HepG2 (cell line): ENCODE data around the gene ZPR1. TPM values are rescaled to one million over a fixed set of nuclear protein-coding genes. Genes with fewer than 3 reads are reported as not detected.
A peak's percentile ranks its signal among the peaks of the same experiment; 100 is the strongest.

ENCODE experiments used
- CBX5 ChIP-seq: sonication (generic); formaldehyde crosslinking; IDR thresholded peaks from 2 replicates; pipeline ENCODE4 v1.4.0; 2020; ENCODE audit warnings: missing genetic modification reagents, borderline replicate concordance
- E2F2 ChIP-seq: sonication (generic); formaldehyde crosslinking; IDR thresholded peaks from 2 replicates; pipeline ENCODE4 v1.4.0; 2020; ENCODE audit warnings: missing genetic modification reagents, borderline replicate concordance
- HNF1B ChIP-seq: sonication (generic); formaldehyde crosslinking; IDR thresholded peaks from 2 replicates; pipeline ENCODE4 v1.5.1; 2020; ENCODE audit warnings: mild to moderate bottlenecking, moderate library complexity, missing genetic modification reagents
- HNRNPH1 ChIP-seq: fragments of 200-400 bp; formaldehyde crosslinking; optimal IDR thresholded peaks from 2 replicates; pipeline ENCODE3; 2017; ENCODE audit warnings: mild to moderate bottlenecking, low read depth, low read length
- HNRNPUL1 ChIP-seq: fragments of 200-400 bp; formaldehyde crosslinking; IDR thresholded peaks from 2 replicates; pipeline ENCODE4 v1.6.1; 2017; ENCODE audit warnings: low read depth, mild to moderate bottlenecking, low read length, moderate library complexity
- MED8 ChIP-seq: sonication (generic); formaldehyde crosslinking; IDR thresholded peaks from 2 replicates; pipeline ENCODE4 v1.8.1; 2023; ENCODE audit warnings: mild to moderate bottlenecking, missing genetic modification reagents; ENCODE audit not compliant: insufficient replicate concordance
- NFIC ChIP-seq: IDR thresholded peaks from 2 replicates; pipeline ENCODE4 v1.6.1; 2012; ENCODE audit warnings: mild to moderate bottlenecking, low read length, inconsistent platforms
- NFKB2 ChIP-seq: sonication (generic); formaldehyde crosslinking; IDR thresholded peaks from 2 replicates; pipeline ENCODE4 v1.4.0; 2020; ENCODE audit warnings: missing genetic modification reagents, borderline replicate concordance
- SIN3A ChIP-seq: IDR thresholded peaks from 2 replicates; pipeline ENCODE4 v1.6.1; 2011; ENCODE audit warnings: low read depth, mild to moderate bottlenecking, control low read depth, low read length, borderline replicate concordance
- SOX5 ChIP-seq: IDR thresholded peaks from 2 replicates; pipeline ENCODE4 v1.6.1; 2016; ENCODE audit warnings: borderline replicate concordance
- ZBTB2 ChIP-seq: sonication (generic); formaldehyde crosslinking; IDR thresholded peaks from 2 replicates; pipeline ENCODE4 v1.8.0; 2022; ENCODE audit warnings: low read depth, missing genetic modification reagents
- ZNF343 ChIP-seq: sonication (generic); formaldehyde crosslinking; IDR thresholded peaks from 2 replicates; pipeline ENCODE4 v1.4.0; 2020; ENCODE audit warnings: mild to moderate bottlenecking, missing genetic modification reagents
- ZNF44 ChIP-seq: sonication (generic); formaldehyde crosslinking; IDR thresholded peaks from 2 replicates; pipeline ENCODE4 v1.5.1; 2020; ENCODE audit warnings: mild to moderate bottlenecking, missing genetic modification reagents
- ZNF512B ChIP-seq: sonication (generic); formaldehyde crosslinking; IDR thresholded peaks from 2 replicates; pipeline ENCODE4 v1.5.1; 2020; ENCODE audit warnings: missing genetic modification reagents, mild to moderate bottlenecking, borderline replicate concordance
- ZNF547 ChIP-seq: sonication (generic); formaldehyde crosslinking; IDR thresholded peaks from 2 replicates; pipeline ENCODE4 v1.5.1; 2020; ENCODE audit warnings: mild to moderate bottlenecking, missing genetic modification reagents
- ZNF576 ChIP-seq: sonication (generic); formaldehyde crosslinking; IDR thresholded peaks from 2 replicates; pipeline ENCODE4 v1.4.0; 2020; ENCODE audit warnings: mild to moderate bottlenecking, missing genetic modification reagents
- ZNF614 ChIP-seq: IDR thresholded peaks from 2 replicates; pipeline ENCODE4 v1.6.1; 2018; ENCODE audit warnings: missing biosample characterization, missing genetic modification reagents, inconsistent platforms, borderline replicate concordance
- ZNF75D ChIP-seq: sonication (generic); formaldehyde crosslinking; IDR thresholded peaks from 2 replicates; pipeline ENCODE4 v1.8.1; 2023; ENCODE audit warnings: missing genetic modification reagents, mild to moderate bottlenecking, borderline replicate concordance
- ZUFSP ChIP-seq: sonication (generic); formaldehyde crosslinking; IDR thresholded peaks from 2 replicates; pipeline ENCODE4 v1.9.0; 2021; ENCODE audit warnings: missing genetic modification reagents, mild to moderate bottlenecking, borderline replicate concordance
- polyA plus RNA-seq, 8 experiments: library from polyadenylated mRNA; depleted of rRNA in 3 of 8; stranded (reverse) in 7 of 8; unstranded in 1 of 8; fragments of >200 nt; fragmentation: Illumina TruSeq in 4 of 8; extraction: Trizol in 4 of 8; gene quantifications; 2 replicates each; pipeline versions ENCODE4 v1.2.1 to v1.2.3, GENCODE V29; 2011 to 2016; ENCODE audit warnings: low read depth in 4 of 8, missing spikeins in 1 of 8, mixed read lengths in 1 of 8; ENCODE audit not compliant: insufficient read depth in 1 of 8
- total RNA-seq, 5 experiments: library from RNA; depleted of rRNA; stranded (reverse); fragments of >200 nt; fragmentation: Illumina TruSeq; extraction: Trizol; gene quantifications; 2 replicates each; pipeline ENCODE4 v1.2.3, GENCODE V29; 2016; ENCODE audit warnings: low read depth in 1 of 5

Gene ZPR1
- total and polyA plus RNA-seq, 2 of the 13 experiments (the other 11 are each of a cell fraction or from before 2014, with no cell fraction given) = 40.0 to 79.3 TPM

GRCh38 chr11:116791002-116791812 lies 3.4 kb upstream of the ZPR1 start (continued):
- TF ChIP-seq ZNF512B (CRISPR knock-in tag) = no peak
- TF ChIP-seq ZNF44 (CRISPR knock-in tag) = no peak
- TF ChIP-seq HNF1B (CRISPR knock-in tag) = peak; percentile 65
- TF ChIP-seq ZNF75D (CRISPR knock-in tag) = no peak
- TF ChIP-seq E2F2 = peak; percentile 38; the same call in 1 of the 2 replicates
- peak; percentile 50; the same call in 1 of the 2 replicates for TF ChIP-seq SOX5 (CRISPR knock-in tag)
- peak; percentile 56; the same call in 1 of the 2 replicates for TF ChIP-seq ZNF547 (CRISPR knock-in tag)
- TF ChIP-seq HNRNPUL1 = no peak
- peak; percentile 47; the same call in 1 of the 2 replicates for TF ChIP-seq CBX5
- no peak for TF ChIP-seq HNRNPH1
- no peak for TF ChIP-seq ZNF343 (CRISPR knock-in tag)
- TF ChIP-seq ZBTB2 = 0 out of 2 replicates have a peak, but pooled peaks have one; percentile 20
- TF ChIP-seq MED8 (CRISPR knock-in tag) = no peak
- no peak for TF ChIP-seq NFIC
- TF ChIP-seq NFKB2 (CRISPR knock-in tag) = 0 out of 2 replicates have a peak, but pooled peaks have one; percentile 30
- peak; percentile 32; the same call in 1 of the 2 replicates for TF ChIP-seq SIN3A
- TF ChIP-seq ZNF576 (CRISPR knock-in tag) = no peak
- no peak for TF ChIP-seq ZUFSP (CRISPR knock-in tag)
- no peak; the same call in 1 of the 2 replicates for TF ChIP-seq ZNF614 (CRISPR knock-in tag)
